HG03060 (cell line): ENCODE results near the gene HOXA3.

ENCODE experiments used
- ATAC-seq: cut with Tn5 transposase; IDR thresholded peaks from one replicate; pipeline ENCODE4 v1.9.1; 2021; ENCODE audit warnings: low read depth, moderate number of reproducible peaks; ENCODE audit not compliant: unreplicated experiment

Gene HOXA3

GRCh38 chr7:27151931-27152815, at the start of gene HOXA3:
TSS of gene HOXA3 (minus strand) at chr7:27152583. CDS start at chr7:27110640, 41,943 bp downstream.
- ATAC-seq = no peak

- ATAC-seq = no peak
Observed at GRCh38 chr7:27201580-27202017, 49.2 kb upstream of the HOXA3 start.

- ATAC-seq = no peak
Observed at GRCh38 chr7:27200761-27201579, 48.6 kb upstream of the HOXA3 start.

GRCh38 chr7:27199849-27200760, 47.7 kb upstream of the HOXA3 start, which contains the start of gene HOXA13:
TSS of gene HOXA13 (minus strand) at chr7:27200091. CDS start at chr7:27200077, 14 bp downstream.
- ATAC-seq = no peak

- no peak for ATAC-seq
Observed at GRCh38 chr7:27198871-27199801, 46.8 kb upstream of the HOXA3 start.

- no peak for ATAC-seq
Observed at GRCh38 chr7:27198138-27198841, 45.9 kb upstream of the HOXA3 start.

GRCh38 chr7:27197137-27198042, 45.0 kb upstream of the HOXA3 start:
- ATAC-seq = no peak

- no peak for ATAC-seq
Observed at GRCh38 chr7:27196287-27196767, 43.9 kb upstream of the HOXA3 start.

- no peak for ATAC-seq
Observed at GRCh38 chr7:27194686-27195379, 42.5 kb upstream of the HOXA3 start.

GRCh38 chr7:27194002-27194352, 41.6 kb upstream of the HOXA3 start:
- ATAC-seq = no peak

- ATAC-seq = no peak
Observed at GRCh38 chr7:27193335-27194001, 41.1 kb upstream of the HOXA3 start.

GRCh38 chr7:27192546-27193334, 40.4 kb upstream of the HOXA3 start:
- no peak for ATAC-seq

- no peak for ATAC-seq
Observed at GRCh38 chr7:27191833-27192545, 39.6 kb upstream of the HOXA3 start.

GRCh38 chr7:27191161-27191731, 38.9 kb upstream of the HOXA3 start:
- ATAC-seq = no peak
